Parietal lobe (tissue), 1 donor: ENCODE measurements around the gene BCAN. TPM values are rescaled to one million over a fixed set of nuclear protein-coding genes. Genes with fewer than 3 reads are reported as not detected.

Source experiments
- total RNA-seq: library from RNA; depleted of rRNA; stranded (reverse); fragments of >200 nt; gene quantifications from one replicate; pipeline ENCODE4 v1.2.3, GENCODE V29; 2014

BCAN gene
- 94.8 TPM for total RNA-seq

DNA sequence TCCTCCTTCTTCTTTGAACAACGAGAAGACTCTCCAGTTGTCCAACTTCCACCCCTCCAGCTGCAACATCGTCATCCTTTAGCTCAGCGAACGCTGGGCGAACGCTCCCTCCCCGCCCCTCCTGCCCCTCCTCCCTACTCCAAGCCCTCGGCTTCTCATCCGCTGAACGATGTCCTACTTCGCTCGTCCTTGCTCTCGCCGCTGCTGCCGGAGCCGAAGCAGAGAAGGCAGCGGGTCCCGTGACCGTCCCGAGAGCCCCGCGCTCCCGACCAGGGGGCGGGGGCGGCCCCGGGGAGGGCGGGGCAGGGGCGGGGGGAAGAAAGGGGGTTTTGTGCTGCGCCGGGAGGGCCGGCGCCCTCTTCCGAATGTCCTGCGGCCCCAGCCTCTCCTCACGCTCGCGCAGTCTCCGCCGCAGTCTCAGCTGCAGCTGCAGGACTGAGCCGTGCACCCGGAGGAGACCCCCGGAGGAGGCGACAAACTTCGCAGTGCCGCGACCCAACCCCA, at the start of gene BCAN:
Gene BCAN (plus strand): TSS at position 357 of the 504 bp plus-strand sequence. CDS start 3,938 bp downstream, outside the sequence.

GRCh38 chr1:156601122-156601830, 40.6 kb upstream of the BCAN start, which contains the start of gene GPATCH4:
TSS of gene GPATCH4 (minus strand) at chr1:156601479.

DNA sequence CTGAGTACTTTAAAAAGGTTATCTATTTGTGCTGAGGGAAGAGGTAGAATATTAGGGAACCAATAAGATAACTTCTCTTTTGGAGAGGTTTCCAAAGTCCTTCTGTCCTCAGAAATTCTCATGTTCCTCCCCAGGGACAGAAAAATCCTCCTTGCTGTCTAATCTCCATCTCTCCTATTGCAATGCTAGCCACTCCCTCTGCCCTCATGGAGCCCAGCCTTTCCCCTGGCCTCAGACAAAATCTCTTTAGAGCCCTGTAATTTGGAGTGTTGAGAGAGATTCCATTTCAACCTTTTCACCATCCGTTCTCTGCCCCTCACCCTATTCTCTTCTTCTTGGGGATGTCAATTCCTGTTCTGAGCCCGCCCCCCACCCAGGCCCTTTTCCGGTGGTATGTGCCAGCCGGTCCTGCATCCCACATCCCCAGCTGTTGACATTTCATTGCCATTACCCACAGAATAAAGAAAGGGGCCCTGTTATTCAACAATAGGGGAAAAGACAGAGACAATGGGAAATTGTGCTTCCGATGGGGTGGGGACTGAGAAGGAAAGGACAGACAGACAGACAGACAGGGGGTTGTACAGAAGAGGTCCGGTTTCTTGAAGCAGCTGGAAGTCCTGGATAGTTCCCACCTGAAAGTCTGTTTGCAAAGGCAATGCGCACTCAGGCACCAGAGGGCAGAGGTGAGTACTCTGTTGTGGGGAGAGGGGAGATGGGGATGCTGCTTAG, 22.9 kb upstream of the BCAN start, which contains the start of gene HAPLN2:
Gene HAPLN2 (plus strand): TSS at position 563 of the 729 bp plus-strand sequence. CDS start 4,076 bp downstream, outside the sequence.

GRCh38 chr1:156676820-156677615, 35.1 kb downstream of the BCAN start, which contains the start of gene NES:
TSS of gene NES (minus strand) at chr1:156677407. CDS start at chr1:156677264, 143 bp downstream.

GRCh38 chr1:156705321-156705917, 63.5 kb downstream of the BCAN start, which contains the start of gene CRABP2:
TSS of gene CRABP2 (minus strand) at chr1:156705583. CDS start at chr1:156705446, 137 bp downstream.

Other genes starting within 250 kb of the BCAN start
- 10.0 TPM for gene MEF2D, start 141.3 kb upstream of the BCAN start, total RNA-seq
- 5.9 TPM for gene IQGAP3, start 69.6 kb upstream of the BCAN start, total RNA-seq
- not detected for gene TTC24, start 62.4 kb upstream of the BCAN start, total RNA-seq
- 40.1 TPM for gene NAXE, start 50.3 kb upstream of the BCAN start, total RNA-seq
- 20.7 TPM for gene GPATCH4, start 40.6 kb upstream of the BCAN start, total RNA-seq
- gene HAPLN2, start 22.7 kb upstream of the BCAN start, total RNA-seq: 1.3 TPM
- 29.7 TPM for gene NES, start 35.3 kb downstream of the BCAN start, total RNA-seq
- 1.9 TPM for gene CRABP2, start 63.5 kb downstream of the BCAN start, total RNA-seq
- 11.6 TPM for gene METTL25B, start 86.4 kb downstream of the BCAN start, total RNA-seq
- 14.1 TPM for gene ISG20L2, start 86.6 kb downstream of the BCAN start, total RNA-seq
- gene MRPL24, start 99.0 kb downstream of the BCAN start, total RNA-seq: 9.7 TPM
- gene HDGF, start 109.6 kb downstream of the BCAN start, total RNA-seq: 68.5 TPM
- gene PRCC, start 125.4 kb downstream of the BCAN start, total RNA-seq: 27.9 TPM
- gene SH2D2A, start 174.7 kb downstream of the BCAN start, total RNA-seq: not detected
- 0.31 TPM for gene INSRR, start 217.0 kb downstream of the BCAN start, total RNA-seq
- gene NTRK1, start 218.7 kb downstream of the BCAN start, total RNA-seq: 0.31 TPM